IPS-15b (cell line): ENCODE data around the gene SULT1E1.

ENCODE experiments used
- H3K27me3 ChIP-seq: one replicate; pipeline ENCODE4 v1.6.1; 2013; ENCODE audit warnings: low read length; ENCODE audit not compliant: control insufficient read depth, insufficient read depth
- H3K36me3 ChIP-seq: one replicate; pipeline ENCODE4 v1.6.1; 2013; ENCODE audit warnings: low read length; ENCODE audit not compliant: control insufficient read depth, insufficient read depth
- H3K4me1 ChIP-seq: one replicate; pipeline ENCODE4 v1.6.1; 2013; ENCODE audit warnings: mild to moderate bottlenecking, low read length; ENCODE audit not compliant: control insufficient read depth, insufficient read depth
- H3K4me3 ChIP-seq: one replicate; pipeline ENCODE4 v1.5.1; 2013; ENCODE audit warnings: low read depth, low read length
- H3K9ac ChIP-seq: one replicate; pipeline ENCODE4 v1.6.1; 2013; ENCODE audit warnings: low read depth, mild to moderate bottlenecking, low read length
- H3K9me3 ChIP-seq: one replicate; pipeline ENCODE4 v1.6.1; 2013; ENCODE audit warnings: mild to moderate bottlenecking, low read length; ENCODE audit not compliant: control insufficient read depth, insufficient read depth

The SULT1E1 gene

DNA sequence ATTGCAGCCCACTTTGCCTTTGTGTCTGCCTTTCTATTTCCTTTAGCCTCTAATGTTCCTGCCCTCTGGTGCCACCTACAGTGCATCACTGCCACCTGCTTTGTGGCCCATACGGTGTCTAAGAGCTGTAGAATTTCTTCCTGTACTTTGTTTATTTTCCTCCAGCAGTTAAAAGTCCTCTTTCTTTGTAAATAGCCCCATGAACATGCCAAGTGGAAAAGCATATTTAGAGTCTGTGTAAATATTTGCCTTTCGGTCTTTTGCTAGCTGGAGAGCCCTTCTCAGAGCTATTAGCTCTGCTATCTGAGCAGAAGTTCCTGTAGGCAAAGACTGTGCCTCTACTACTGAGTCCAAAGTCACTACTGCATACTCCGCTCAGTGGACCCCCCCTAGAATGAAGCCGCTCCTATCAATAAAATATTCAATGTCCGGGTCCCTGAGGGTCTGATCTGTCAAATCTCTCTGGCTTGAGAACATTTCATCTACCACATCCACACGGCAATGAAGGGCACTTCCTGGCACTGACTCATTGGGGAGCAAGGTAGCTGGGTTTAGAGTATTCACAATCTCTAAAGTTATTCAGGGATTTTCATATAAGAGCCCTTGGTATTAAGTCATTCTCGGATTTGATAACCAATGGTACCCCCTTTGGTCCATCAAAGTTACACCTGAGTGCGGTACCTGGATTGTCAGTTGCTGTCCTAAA is 36.3 kb downstream of the SULT1E1 start:
- no peak overlapping the region for H3K4me3 ChIP-seq
- no peaks in the 10 kb centered on the region for H3K27me3 ChIP-seq
- H3K9ac ChIP-seq = no peak overlapping the region

GRCh38 chr4:69823048-69823447 is 36.9 kb downstream of the SULT1E1 start:
- no peaks in the 10 kb centered on the region for H3K36me3 ChIP-seq
- no peak overlapping the region for H3K9ac ChIP-seq
- H3K9me3 ChIP-seq = no peaks in the 10 kb centered on the region

More for the DNA sequence above, 36.3 kb downstream of the SULT1E1 start:
- no peaks in the 10 kb centered on the region for H3K36me3 ChIP-seq
- no peaks in the 10 kb centered on the region for H3K4me1 ChIP-seq
- no peaks in the 10 kb centered on the region for H3K9me3 ChIP-seq

DNA sequence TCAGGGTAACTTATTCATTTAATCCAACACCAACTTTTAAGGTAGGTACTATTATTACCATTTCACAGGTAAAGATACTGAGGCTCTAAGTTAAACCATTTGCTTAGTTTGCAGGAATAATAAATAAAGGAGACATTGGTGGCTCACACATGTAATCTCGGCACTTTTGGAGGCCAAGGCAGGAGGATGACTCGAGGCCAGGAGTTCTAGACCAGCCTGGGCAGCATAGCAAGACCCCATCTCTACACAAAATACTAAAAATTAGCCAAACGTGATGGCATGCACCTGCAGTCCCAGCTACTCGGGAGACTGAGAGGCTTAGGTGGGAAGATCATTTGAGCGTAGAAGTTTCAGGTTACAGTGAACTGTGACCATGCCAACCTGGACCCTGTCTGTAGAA is 37.7 kb downstream of the SULT1E1 start:
- H3K4me3 ChIP-seq = no peak overlapping the region
- no peaks in the 10 kb centered on the region for H3K9me3 ChIP-seq
- no peaks in the 10 kb centered on the region for H3K4me1 ChIP-seq
- H3K9ac ChIP-seq = no peak overlapping the region
- H3K36me3 ChIP-seq = no peaks in the 10 kb centered on the region
- H3K27me3 ChIP-seq = no peaks in the 10 kb centered on the region

More at GRCh38 chr4:69823048-69823447, 36.9 kb downstream of the SULT1E1 start:
- no peaks in the 10 kb centered on the region for H3K4me1 ChIP-seq
- H3K4me3 ChIP-seq = no peak overlapping the region
- H3K27me3 ChIP-seq = no peaks in the 10 kb centered on the region

DNA sequence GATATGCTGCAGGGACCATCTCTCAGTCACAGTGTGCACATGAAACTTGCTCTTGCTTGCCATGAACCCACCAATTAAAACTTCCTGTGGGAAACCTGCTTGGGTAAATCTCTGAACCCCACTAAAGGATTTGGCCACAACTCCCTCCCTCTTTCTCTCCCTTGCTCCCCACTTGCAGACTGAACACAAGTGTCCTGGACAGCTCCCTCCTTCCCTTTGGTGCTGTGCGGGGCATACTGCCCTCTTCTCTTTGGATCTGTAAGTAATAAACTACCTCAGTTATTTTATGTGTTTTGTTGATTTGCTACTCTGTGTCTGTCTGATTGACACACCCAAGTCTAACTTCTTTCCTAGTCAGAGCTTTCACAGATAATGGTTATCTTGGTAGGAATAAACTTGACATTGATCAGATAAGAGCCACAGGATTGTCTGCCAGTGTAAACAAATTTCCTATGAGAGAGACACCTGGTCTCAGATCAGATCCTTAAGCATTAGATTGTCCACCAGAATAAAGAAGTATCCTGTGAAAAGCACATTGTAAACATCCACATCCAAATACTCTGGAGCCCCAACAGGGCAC is 41.8 kb downstream of the SULT1E1 start:
- no peaks in the 10 kb centered on the region for H3K4me1 ChIP-seq
- no peaks in the 10 kb centered on the region for H3K36me3 ChIP-seq
- H3K9ac ChIP-seq = no peak overlapping the region
- H3K4me3 ChIP-seq = no peak overlapping the region
- no peaks in the 10 kb centered on the region for H3K27me3 ChIP-seq
- no peaks in the 10 kb centered on the region for H3K9me3 ChIP-seq

- Histone ChIP-seq H3K27me3 (no peaks in the 10 kb centered on the region), H3K4me3 (no peak overlapping the region), H3K9ac (no peak overlapping the region), H3K36me3 (no peaks in the 10 kb centered on the region), H3K4me1 (no peaks in the 10 kb centered on the region), H3K9me3 (no peaks in the 10 kb centered on the region)
These were observed 43.7 kb downstream of the SULT1E1 start for GRCh38 chr4:69816236-69816635.

- no peaks in the 10 kb centered on the region for H3K9me3 ChIP-seq
- no peaks in the 10 kb centered on the region for H3K36me3 ChIP-seq
- no peak overlapping the region for H3K9ac ChIP-seq
- H3K4me1 ChIP-seq = no peaks in the 10 kb centered on the region
- no peak overlapping the region for H3K4me3 ChIP-seq
- no peaks in the 10 kb centered on the region for H3K27me3 ChIP-seq
These were observed 46.3 kb downstream of the SULT1E1 start for GRCh38 chr4:69813628-69814027.

- no peaks in the 10 kb centered on the region for H3K36me3 ChIP-seq
- H3K27me3 ChIP-seq = no peaks in the 10 kb centered on the region
- no peaks in the 10 kb centered on the region for H3K9me3 ChIP-seq
- H3K4me1 ChIP-seq = no peaks in the 10 kb centered on the region
- H3K4me3 ChIP-seq = no peak overlapping the region
- no peak overlapping the region for H3K9ac ChIP-seq
These were observed 48.8 kb downstream of the SULT1E1 start for GRCh38 chr4:69811166-69811565.

GRCh38 chr4:69800599-69800998 is 59.3 kb downstream of the SULT1E1 start:
- H3K9ac ChIP-seq = no peak overlapping the region

DNA sequence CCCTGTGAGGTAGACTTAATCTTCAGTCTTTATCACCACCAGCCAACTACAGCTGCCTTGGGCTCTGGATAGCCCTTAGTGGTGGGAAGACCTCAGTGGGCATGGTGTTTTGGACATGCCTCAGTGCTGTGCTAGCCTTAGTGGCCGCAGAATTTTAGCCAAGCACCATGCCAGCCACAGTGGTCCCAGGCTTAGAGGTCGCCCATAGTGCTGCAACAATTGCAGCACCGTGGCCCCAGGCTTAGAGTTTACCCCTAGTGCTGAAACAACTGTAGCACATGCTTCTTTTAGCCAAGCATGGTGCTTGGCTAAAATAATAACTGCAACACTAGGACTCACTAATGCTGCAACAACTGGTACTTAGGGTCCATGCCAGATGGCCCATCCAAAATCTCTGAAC is 60.6 kb downstream of the SULT1E1 start:
- Histone ChIP-seq H3K27me3 (no peaks in the 10 kb centered on the region), H3K9ac (no peak overlapping the region), H3K4me1 (no peaks in the 10 kb centered on the region), H3K36me3 (no peaks in the 10 kb centered on the region), H3K4me3 (no peak overlapping the region), H3K9me3 (no peaks in the 10 kb centered on the region)

More at GRCh38 chr4:69800599-69800998, 59.3 kb downstream of the SULT1E1 start:
- no peaks in the 10 kb centered on the region for H3K36me3 ChIP-seq
- no peak overlapping the region for H3K4me3 ChIP-seq
- no peaks in the 10 kb centered on the region for H3K4me1 ChIP-seq
- H3K9me3 ChIP-seq = no peaks in the 10 kb centered on the region
- H3K27me3 ChIP-seq = no peaks in the 10 kb centered on the region

GRCh38 chr4:69793732-69794131 is 66.2 kb downstream of the SULT1E1 start:
- H3K9me3 ChIP-seq = no peaks in the 10 kb centered on the region
- H3K36me3 ChIP-seq = no peaks in the 10 kb centered on the region
- no peaks in the 10 kb centered on the region for H3K27me3 ChIP-seq
- no peak overlapping the region for H3K9ac ChIP-seq
- H3K4me3 ChIP-seq = no peak overlapping the region
- H3K4me1 ChIP-seq = no peaks in the 10 kb centered on the region
